Measurements from ENCODE around the gene ARHGDIG.
"Not testable (repeated sequence)": the region's sequence is repeated elsewhere in the genome, so short reads cannot be mapped to it uniquely, and the experiment has no call there.

The ARHGDIG gene

DNA sequence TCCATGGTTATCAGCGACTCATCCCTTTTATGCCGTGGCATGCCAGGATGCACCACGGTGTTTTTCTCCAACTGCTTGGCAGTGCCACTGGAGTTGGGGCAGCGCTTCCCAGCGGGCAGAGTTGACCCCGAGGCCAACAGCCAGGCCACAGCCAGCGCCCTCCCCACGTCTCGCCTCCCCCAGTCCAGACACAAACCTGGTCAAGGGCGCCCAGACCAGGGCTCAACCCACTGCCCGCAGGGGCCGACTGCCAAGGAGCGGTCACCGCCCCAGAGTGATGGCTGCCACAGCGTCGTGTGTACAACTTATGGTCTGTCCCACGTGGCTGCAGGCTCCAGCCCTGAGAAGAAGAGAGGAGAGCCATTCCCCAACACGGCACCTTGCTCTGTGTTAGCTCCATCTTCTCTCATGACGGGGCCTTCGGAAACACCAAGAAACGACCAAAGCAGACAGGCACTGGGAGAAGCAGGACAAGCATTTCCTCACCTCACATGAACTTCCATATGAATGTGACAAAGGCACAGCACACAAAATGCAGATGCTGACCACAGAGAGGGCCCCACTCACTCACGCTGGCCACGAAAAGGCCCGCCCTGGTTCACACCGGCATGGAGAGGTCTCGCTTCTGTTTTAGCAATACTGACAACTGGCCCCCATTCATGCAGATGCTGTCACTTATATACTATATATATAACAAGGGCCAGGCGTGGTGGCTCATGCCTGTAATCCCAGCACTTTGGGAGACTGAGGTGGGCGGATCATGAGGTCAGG, 45.2 kb downstream of the ARHGDIG start:
- DNase-seq (ENCODE audit: low read depth, low spot score), result no peak

DNA sequence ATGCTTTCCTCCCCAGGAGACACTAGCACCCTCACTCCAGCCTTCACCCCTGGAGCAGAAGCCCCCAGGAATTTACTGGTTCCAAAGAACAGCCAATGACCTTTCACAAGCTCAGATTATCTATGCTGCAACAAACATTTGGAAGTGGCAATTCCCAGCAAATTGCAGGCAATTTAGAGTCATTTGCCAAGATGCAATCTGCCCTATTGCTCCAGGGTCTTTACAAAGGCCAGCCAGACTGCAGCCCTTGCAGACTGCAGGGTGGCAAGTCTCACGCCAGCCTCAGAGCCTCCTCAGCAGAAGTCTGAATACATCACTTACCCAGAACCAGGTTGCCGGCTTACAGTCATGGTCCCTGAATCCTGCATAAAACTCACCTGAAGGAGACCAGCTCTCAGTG, 50.4 kb downstream of the ARHGDIG start:
- no peak for DNase-seq (ENCODE audit: low read depth, low spot score)

DNA sequence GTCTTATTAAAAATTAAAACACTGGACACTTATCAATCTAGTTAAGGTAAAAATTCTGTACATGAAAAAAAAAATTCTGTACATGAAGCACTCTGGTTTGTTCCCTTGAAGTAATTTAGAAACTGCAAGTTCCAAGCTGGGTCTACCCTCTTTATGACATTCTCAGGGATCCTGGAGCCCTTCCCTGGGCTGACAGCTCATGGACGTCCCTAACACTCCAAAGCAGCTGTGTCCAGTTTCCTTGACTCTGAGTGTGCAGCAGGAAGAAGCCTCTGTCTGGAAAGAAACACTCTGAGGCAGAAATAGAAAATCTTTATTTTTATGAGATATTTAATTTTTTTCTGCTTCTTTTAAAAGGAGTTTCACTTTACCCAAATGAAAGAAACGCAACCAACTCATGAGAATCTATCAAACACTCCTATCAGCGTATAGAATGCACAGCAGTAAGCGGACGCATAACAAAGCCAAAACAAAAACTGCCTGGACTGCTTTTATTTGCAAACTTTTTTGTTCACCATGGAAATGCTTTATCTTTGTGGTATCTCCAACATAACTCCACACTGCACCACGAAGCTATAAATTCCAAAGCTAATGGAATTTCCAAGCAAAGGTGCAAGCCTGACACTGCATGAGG, 50.9 kb downstream of the ARHGDIG start:
- not testable (repeated sequence) for DNase-seq (ENCODE audit: low read depth, low spot score)

Measured in activated CD4-positive, CD25-positive, alpha-beta regulatory T cell treated with anti-CD3 and anti-CD28 coated beads, Interleukin-2, amount 50 U/mL, for 16 hours (primary cell).